K562 (cell line): ENCODE data around the gene SLC35E2B. TPM values are rescaled to one million over a fixed set of nuclear protein-coding genes. Genes with fewer than 3 reads are reported as not detected.

Experiments
- CCNT2 ChIP-seq: IDR thresholded peaks from 2 replicates; pipeline ENCODE4 v1.6.1; 2011; ENCODE audit warnings: borderline replicate concordance, low read depth, mild to moderate bottlenecking, moderate library complexity, mixed read lengths, low read length; ENCODE audit not compliant: insufficient read length; ENCODE audit errors: extremely low read depth
- RBM34 ChIP-seq: fragments of 200-400 bp; formaldehyde crosslinking; IDR thresholded peaks from 2 replicates; pipeline ENCODE4 v1.6.1; 2018; ENCODE audit warnings: low read length, borderline replicate concordance; ENCODE audit not compliant: insufficient read depth
- ZNF609 ChIP-seq: sonication (generic); formaldehyde crosslinking; IDR thresholded peaks from 2 replicates; pipeline ENCODE4 v1.8.1; 2023; ENCODE audit warnings: missing genetic modification reagents, mild to moderate bottlenecking, borderline replicate concordance
- ZSCAN32 ChIP-seq: fragments of 450-650 bp; formaldehyde crosslinking; IDR thresholded peaks from 2 replicates; pipeline ENCODE4 v1.4.0; 2020; ENCODE audit warnings: mild to moderate bottlenecking, moderate library complexity
- polyA plus RNA-seq, 8 experiments: library from polyadenylated mRNA; depleted of rRNA in 4 of 8; stranded (reverse) in 5 of 8; unstranded in 3 of 8; fragments of >200 nt; fragmentation: Nextera tagmentation in 2 of 8; fragmentation: Illumina TruSeq in 1 of 8; extraction: Ambion mirVana in 2 of 8; extraction: Trizol in 1 of 8; gene quantifications; 2 replicates each; pipeline versions ENCODE4 v1.2.1 to v1.2.3, GENCODE V29; 2011 to 2014; ENCODE audit warnings: inconsistent platforms in 1 of 8, missing spikeins in 1 of 8
- total RNA-seq, 7 experiments: library from RNA; depleted of rRNA in 6 of 7; stranded (reverse); fragments of >200 nt in 6 of 7; fragmentation: Illumina TruSeq in 2 of 7; extraction: Trizol in 2 of 7; gene quantifications; 2 replicates each; pipeline versions ENCODE4 v1.2.1 to v1.2.3, GENCODE V29; 2011 to 2021; ENCODE audit warnings: low replicate concordance in 1 of 7

SLC35E2B gene
- total and polyA plus RNA-seq, 9 of the 15 experiments (the other 6 are each of a cell fraction or from before 2014, with no cell fraction given): 4.7 to 44.6 (median 20.7) TPM

DNA sequence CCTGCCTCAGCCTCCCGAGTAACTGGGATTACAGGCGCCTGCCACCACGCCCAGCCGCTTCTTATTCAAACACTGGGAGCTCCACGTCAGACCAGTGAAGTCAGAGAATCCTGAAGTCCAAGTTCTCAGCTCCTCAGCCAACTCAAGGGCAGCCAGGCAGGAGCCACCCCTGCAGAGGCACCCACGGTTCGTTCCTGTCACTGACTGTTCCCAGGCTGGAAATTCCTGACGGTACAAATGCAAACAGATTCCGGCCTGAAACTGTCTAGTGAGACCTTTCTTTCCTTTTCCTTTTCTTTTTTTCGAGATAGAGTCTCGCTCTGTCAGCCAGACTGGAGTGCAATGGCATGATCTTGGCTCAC lies 11.7 kb downstream of the SLC35E2B start (continued):
- TF ChIP-seq ZNF609 (CRISPR knock-in tag) (no peak), RBM34 (no peak), CCNT2 (no peak), ZSCAN32 (CRISPR knock-in tag) (no peak)
